Adrenal gland (tissue), 12 donors: ENCODE measurements around the gene EPRS1. TPM values are rescaled to one million over a fixed set of nuclear protein-coding genes. Genes with fewer than 3 reads are reported as not detected.

Source experiments
- DNase-seq, 7 donors: peaks; one replicate each; pipeline ENCODE4 v3.0.0-alpha.2; 2019 to 2020
- H3K27ac ChIP-seq, 5 donors: fragments of 200-600 bp; sonication (generic) in 4 of 5; 1 replicate in 3 of 5; 2 replicates in 2 of 5; pipeline versions ENCODE4 v1.5.1 to v1.8.0; 2016 to 2020; ENCODE audit warnings: mild to moderate bottlenecking in 1 of 5
- H3K27me3 ChIP-seq: fragments of 200-600 bp; 2 replicates; pipeline ENCODE4 v1.8.0; 2021
- H3K36me3 ChIP-seq, 2 donors: fragments of 200-600 bp; replicated peaks in 1 of 2; 1 replicate in 1 of 2; 2 replicates in 1 of 2; pipeline versions ENCODE4 v1.5.1 to v1.8.0; 2018 to 2022
- H3K4me1 ChIP-seq, 2 donors: fragments of 200-600 bp; replicated peaks in 1 of 2; 1 replicate in 1 of 2; 2 replicates in 1 of 2; pipeline versions ENCODE4 v1.5.1 to v1.8.0; 2018 to 2021
- H3K4me3 ChIP-seq, 4 donors: fragments of 200-600 bp; sonication (generic) in 3 of 4; one replicate each; pipeline ENCODE4 v1.5.1; 2016 to 2018
- H3K9me3 ChIP-seq, 3 donors: fragments of 200-600 bp; sonication (generic) in 1 of 3; replicated peaks in 1 of 3; 1 replicate in 2 of 3; 2 replicates in 1 of 3; pipeline versions ENCODE4 v1.5.1 to v1.8.0; 2016 to 2021
- POLR2A ChIP-seq, 2 donors: fragments of 450-650 bp; IDR thresholded peaks; one replicate each; pipeline ENCODE4 v1.6.1; 2017; ENCODE audit warnings: antibody characterized with exemption in 2 of 2, mild to moderate bottlenecking in 2 of 2, moderate library complexity in 1 of 2
- WGBS, 4 donors: extraction: QIAGEN DNeasy Blood & Tissue Kit in 2 of 4; methylation state at CpG; one replicate each; pipeline versions ENCODE4 v1.1.5 to v1.1.7; 2013 to 2017; 5-methylcytosine and 5-hydroxymethylcytosine counted together
- intact Hi-C, 2 donors: fragments of 100-400 bp; cut with DNase I; formaldehyde crosslinking; loops; one replicate each; pipeline versions ENCODE4 v1.14.1 to v1.15.0; 2022 to 2023
- polyA plus RNA-seq, 3 donors: library from polyadenylated mRNA; stranded (reverse); fragments of 200-250 nt in 2 of 3; fragments of 350-450 nt in 1 of 3; fragmentation: Illumina TruSeq in 1 of 3; extraction: RNeasy Lipid Tissue Mini Kit (QIAGEN cat#74804) in 1 of 3; gene quantifications; one replicate each; pipeline ENCODE4 v1.2.3, GENCODE V29; 2013 to 2014
- total RNA-seq, 9 donors: library from RNA; depleted of rRNA in 4 of 9; stranded (reverse); fragments of >200 nt in 4 of 9; fragments of 120-200 nt in 1 of 9; fragmentation: NEBNext Ultra II Directional in 1 of 9; extraction: Animal tissue kit (Norgen Biotek cat#: 25700) in 1 of 9; gene quantifications; one replicate each; pipeline versions ENCODE4 v1.1.0 to v1.2.4, GENCODE V29; 2013 to 2023
- TF ChIP-seq, protein P1 (sequence below), 6 experiments: fragments of 450-650 bp in 4 of 6; fragments of 200-600 bp in 2 of 6; sonication (generic) in 1 of 6; IDR thresholded peaks; 1 replicate in 5 of 6; 2 replicates in 1 of 6; pipeline versions ENCODE4 v1.5.1 to v1.8.0; 2016 to 2021; ENCODE audit warnings: antibody characterized with exemption in 6 of 6, mild to moderate bottlenecking in 2 of 6, moderate library complexity in 1 of 6
- donor health status: healthy with polysubstance abuse.
- donor health status: Bipolar disorder and iron deficiency.
- donor health status: DM: yes; HTN: yes; CAD: no.
- donor health status: DM: no; HTN: no; CAD: no.
- donor health status: DM: no; HTN: no; CAD: no.
- donor health status: DM: yes; HTN: yes; CAD: no.

Gene EPRS1
- total and polyA plus RNA-seq, 12 donors = 33.9 to 116 (median 56.7) TPM

DNA sequence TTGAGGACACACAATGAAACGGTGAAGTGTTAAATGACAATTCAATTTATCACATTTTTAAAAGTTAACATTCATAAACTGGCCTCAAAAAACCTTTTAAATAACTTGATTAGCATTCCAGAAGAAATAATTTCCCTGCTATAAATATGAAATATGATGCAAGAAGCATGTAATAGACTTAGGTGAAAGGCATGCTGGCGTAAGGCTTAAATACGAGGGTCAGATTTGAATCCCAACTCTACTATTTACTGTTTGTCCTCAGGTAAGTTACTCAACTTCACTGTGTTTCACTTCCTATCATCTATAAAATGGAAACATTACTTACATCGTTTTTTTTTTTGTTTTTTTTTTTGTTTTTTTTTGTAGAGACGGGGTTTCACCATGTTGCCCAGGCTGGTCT is 40.8 kb downstream of the EPRS1 start:
- no peak for DNase-seq
- Histone ChIP-seq H3K9me3 (no peaks in the 10 kb centered on the region), H3K27ac (no peak overlapping the region), H3K4me3 (no peak overlapping the region), H3K27me3 (no peaks in the 10 kb centered on the region), H3K4me1 (no peaks in the 10 kb centered on the region), H3K36me3 (peaks cover 0 to 59% of the 10 kb centered on the region in 2 donors)
- WGBS, 4 donors = 89 to 91% (median 90%) methylated on average over 5 of the region's 5 CpGs
- intact Hi-C loops = no loop called here
- TF ChIP-seq POLR2A (IDR thresholded peaks at IDR 0.05) = no peak
- TF ChIP-seq, protein P1, sequence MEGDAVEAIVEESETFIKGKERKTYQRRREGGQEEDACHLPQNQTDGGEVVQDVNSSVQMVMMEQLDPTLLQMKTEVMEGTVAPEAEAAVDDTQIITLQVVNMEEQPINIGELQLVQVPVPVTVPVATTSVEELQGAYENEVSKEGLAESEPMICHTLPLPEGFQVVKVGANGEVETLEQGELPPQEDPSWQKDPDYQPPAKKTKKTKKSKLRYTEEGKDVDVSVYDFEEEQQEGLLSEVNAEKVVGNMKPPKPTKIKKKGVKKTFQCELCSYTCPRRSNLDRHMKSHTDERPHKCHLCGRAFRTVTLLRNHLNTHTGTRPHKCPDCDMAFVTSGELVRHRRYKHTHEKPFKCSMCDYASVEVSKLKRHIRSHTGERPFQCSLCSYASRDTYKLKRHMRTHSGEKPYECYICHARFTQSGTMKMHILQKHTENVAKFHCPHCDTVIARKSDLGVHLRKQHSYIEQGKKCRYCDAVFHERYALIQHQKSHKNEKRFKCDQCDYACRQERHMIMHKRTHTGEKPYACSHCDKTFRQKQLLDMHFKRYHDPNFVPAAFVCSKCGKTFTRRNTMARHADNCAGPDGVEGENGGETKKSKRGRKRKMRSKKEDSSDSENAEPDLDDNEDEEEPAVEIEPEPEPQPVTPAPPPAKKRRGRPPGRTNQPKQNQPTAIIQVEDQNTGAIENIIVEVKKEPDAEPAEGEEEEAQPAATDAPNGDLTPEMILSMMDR (IDR thresholded peaks at IDR 0.05) = no peak

DNA sequence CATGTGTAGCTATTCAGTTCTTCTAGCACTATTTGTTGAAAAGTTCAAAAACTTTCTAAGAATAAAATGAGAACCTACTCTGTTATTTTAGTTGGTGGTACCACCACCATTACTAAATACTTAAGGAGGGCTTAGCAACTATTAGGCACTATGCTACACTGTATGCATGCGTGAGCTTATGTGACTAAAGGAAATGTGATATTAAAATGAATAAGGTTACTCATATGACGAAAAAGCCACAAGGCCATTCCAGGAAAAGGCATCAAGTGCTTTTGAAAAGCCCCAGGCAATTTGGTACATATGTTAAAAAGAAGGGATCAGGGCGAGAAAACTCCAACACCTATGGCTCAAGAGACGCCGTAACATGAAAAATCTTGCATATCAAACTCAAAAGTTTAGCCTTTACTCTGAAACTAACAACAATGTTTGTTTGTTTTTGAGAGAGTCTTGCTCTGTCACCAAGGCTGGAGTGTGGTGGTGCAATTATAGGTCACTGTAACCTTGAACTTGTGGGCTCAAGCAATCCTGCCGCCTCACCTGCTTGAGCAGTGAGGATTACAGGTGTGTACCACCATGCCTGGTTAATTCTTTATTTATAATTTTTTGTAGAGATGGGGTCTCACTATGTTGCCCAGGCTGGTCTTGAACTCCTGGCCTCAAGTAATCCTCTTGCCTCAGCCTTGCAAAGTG is 42.5 kb downstream of the EPRS1 start:
- DNase-seq = no peak
- intact Hi-C loops = no loop called here
- Histone ChIP-seq H3K27me3 (no peaks in the 10 kb centered on the region), H3K4me1 (no peaks in the 10 kb centered on the region), H3K4me3 (no peak overlapping the region), H3K9me3 (no peaks in the 10 kb centered on the region), H3K27ac (no peak overlapping the region), H3K36me3 (peaks cover 0 to 63% of the 10 kb centered on the region in 2 donors)
- 86 to 91% (median 88%) methylated on average over 6 of the region's 6 CpGs for WGBS, 4 donors
- no peak for TF ChIP-seq POLR2A (IDR thresholded peaks at IDR 0.05)
- TF ChIP-seq, protein P1 (IDR thresholded peaks at IDR 0.05) = no peak

DNA sequence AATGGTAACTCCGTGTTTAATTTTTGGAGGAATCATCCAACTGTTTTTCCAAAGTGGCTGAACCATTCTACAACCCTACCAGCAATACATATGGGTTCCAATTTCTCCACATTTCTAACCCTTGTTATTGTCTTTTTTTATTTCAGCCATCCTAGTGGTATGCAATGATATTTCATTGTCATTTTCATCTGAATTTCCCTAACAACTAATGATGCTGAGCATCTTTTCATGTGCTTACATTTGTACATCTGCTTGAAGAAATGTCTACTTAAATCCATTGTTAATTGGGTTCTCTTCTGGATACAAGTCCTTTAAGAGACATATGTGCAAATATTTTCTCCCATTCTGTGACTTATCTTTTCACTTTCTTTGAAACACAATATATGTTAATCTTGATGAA is 43.3 kb downstream of the EPRS1 start:
- H3K36me3 ChIP-seq = peaks cover 0 to 58% of the 10 kb centered on the region in 2 donors
- intact Hi-C loops = no loop called here
- no peak overlapping the region for H3K4me3 ChIP-seq
- no peak overlapping the region for H3K27ac ChIP-seq
- no peak for DNase-seq
- no peak for TF ChIP-seq POLR2A (IDR thresholded peaks at IDR 0.05)
- TF ChIP-seq, protein P1 (IDR thresholded peaks at IDR 0.05) = no peak
- no peaks in the 10 kb centered on the region for H3K9me3 ChIP-seq
- WGBS, 4 donors = 89 to 100% (median 96%) methylated on average over 1 of the region's 1 CpG
- no peaks in the 10 kb centered on the region for H3K27me3 ChIP-seq
- no peaks in the 10 kb centered on the region for H3K4me1 ChIP-seq

DNA sequence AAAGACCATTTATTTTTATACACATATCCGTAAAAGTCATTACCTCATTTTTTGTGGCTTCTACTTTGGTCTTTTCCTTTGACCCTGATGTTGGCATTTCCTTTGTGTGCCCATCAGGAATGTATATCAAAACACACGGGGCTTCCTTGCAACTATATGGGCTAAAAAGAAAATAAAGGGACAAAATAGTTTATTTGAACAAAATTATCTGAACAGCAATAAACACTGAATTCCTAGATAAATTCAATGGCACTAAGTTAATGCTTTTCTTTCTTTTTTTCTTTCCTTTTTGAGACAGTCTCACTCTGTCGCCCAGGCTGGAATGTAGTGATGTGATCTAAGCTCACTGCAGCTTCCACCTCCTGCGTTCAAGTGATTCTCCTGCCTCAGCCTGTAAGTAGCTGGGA is 45.2 kb downstream of the EPRS1 start:
- H3K27me3 ChIP-seq = no peaks in the 10 kb centered on the region
- no peaks in the 10 kb centered on the region for H3K9me3 ChIP-seq
- DNase-seq = no peak
- H3K4me3 ChIP-seq = no peak overlapping the region
- intact Hi-C loops = no loop called here
- peaks cover 0 to 72% of the 10 kb centered on the region in 2 donors for H3K36me3 ChIP-seq
- H3K4me1 ChIP-seq = no peaks in the 10 kb centered on the region
- no peak overlapping the region for H3K27ac ChIP-seq
- 84 to 90% (median 89%) methylated on average over 4 of the region's 4 CpGs for WGBS, 4 donors
- TF ChIP-seq, protein P1 (IDR thresholded peaks at IDR 0.05) = no peak
- TF ChIP-seq POLR2A (IDR thresholded peaks at IDR 0.05) = no peak
